ENCODE measurements around the gene PEDS1.
"Not testable (repeated sequence)": the region's sequence is repeated elsewhere in the genome, so short reads cannot be mapped to it uniquely, and the experiment has no call there.

PEDS1 gene

DNA sequence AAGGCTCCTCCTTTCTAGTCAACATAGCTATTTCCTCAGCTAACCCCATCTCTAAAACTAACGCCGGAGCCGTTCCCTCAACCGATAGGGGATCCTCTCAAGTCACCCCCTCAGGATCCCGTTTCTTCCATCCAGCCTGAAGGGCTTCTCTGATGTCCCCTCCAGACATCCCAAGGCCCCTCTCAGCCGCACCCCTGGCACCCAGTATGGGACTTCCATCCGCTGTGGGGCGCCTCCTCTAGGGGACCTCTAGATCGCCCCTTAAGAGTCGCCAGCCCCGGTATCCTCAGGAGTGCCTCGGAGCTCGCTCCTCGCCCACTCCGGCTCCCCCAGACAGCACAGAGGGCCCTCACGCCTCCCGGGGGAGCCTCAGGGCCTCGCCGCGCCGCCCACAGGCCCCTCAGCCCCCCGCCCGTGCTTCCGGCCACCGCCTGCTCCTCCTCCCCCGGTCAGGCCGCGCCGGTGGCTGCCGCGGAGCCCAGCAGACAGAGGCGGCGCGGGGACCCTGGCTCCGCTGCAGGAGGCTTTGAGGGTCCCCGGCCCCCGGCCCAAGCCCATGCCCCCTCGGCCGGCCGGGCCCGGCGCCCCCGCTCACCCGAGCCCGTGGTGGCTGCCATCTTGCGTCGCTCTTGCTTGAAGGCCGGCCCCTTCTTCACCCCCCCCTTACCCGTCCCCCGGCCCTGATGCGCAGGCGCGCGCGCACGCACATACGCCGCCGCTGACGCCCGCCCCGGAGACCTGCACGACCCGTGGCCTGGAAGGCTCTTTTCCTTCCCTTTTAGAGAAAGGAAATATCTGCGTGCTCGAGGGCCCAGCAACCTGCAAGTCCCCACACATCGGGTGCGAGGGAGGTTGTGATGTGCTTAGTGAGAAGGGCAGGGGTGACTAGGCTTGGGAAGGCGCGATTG, 40.8 kb downstream of the PEDS1 start, which contains the start of gene UBE2V1:
Gene UBE2V1 (minus strand): TSS at position 639 of the 908 bp plus-strand sequence. CDS start 22 bp downstream, at position 617.
- DNase-seq: peak; percentile 84 to 87

DNA sequence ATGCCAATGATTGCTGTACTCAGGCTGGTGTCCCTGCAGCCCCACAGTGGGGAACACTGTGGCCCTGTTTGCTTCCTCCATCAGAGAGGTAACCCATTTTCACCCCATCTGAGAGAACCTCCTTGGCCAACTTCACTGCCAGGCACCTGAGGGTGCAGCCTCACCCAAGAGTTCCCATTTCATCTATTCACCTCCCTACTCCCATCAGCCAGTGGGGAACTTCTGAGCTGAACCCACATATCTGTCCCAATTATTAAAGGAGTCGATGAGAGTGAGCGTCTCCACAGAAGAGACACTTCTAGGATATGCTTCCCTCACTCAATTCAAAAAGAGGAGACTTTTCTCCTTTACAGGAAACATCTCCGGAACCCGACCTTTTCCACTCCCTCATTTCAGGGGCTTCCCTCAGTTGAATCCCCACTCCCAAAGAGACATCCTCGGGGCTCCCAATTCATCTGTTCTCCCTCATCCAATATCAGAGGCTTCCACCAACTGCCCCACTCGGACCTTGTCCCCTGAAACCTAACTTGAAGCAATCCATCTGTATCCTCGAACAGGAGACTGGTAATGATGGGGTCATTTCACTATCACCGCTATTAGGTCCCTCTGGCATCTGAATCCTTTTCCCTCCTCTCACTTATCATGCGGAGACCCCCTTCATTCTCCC, 41.6 kb downstream of the PEDS1 start:
- DNase-seq: no peak

- peak; percentile 31 to 46 for DNase-seq
Observed at GRCh38 chr20:50111120-50111828, 42.2 kb downstream of the PEDS1 start.

- DNase-seq: no peak
Observed at GRCh38 chr20:50110141-50111047, 43.1 kb downstream of the PEDS1 start.

DNA sequence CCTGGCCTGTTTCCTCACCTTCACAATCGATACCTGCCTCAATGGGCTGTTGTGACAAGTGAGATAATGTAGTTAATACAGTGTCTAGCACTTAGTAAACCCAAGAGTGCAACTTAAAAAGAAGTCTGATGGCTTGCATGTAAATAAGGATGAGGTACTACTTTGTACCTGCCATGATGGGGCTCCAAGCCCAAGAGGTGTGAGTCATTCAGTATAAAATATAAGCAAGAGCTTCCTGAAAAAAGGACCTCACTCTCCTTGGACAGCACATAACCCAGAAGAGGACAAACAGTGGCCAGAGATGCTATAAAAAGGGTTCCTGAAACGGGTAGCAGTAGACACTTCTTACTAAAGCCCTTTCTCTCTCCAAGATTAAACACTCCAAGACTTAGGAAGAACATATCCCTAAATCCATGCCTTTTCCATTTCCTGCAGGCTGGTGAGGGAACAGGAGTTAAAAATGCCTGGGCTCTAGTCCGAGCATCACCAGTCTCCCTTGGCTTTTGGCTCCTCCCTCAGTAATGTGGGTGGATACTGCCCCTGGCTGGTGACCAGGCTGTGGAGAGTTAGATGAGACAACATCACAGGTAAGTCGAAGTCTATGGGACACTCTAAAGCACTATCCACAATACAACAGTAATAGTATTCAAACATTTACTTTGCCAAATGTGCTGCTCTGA, 44.8 kb downstream of the PEDS1 start:
- DNase-seq: no peak

GRCh38 chr20:50107796-50108331, 45.7 kb downstream of the PEDS1 start:
- DNase-seq: no peak

- no peak for DNase-seq
Observed at GRCh38 chr20:50107086-50107660, 46.4 kb downstream of the PEDS1 start.

DNA sequence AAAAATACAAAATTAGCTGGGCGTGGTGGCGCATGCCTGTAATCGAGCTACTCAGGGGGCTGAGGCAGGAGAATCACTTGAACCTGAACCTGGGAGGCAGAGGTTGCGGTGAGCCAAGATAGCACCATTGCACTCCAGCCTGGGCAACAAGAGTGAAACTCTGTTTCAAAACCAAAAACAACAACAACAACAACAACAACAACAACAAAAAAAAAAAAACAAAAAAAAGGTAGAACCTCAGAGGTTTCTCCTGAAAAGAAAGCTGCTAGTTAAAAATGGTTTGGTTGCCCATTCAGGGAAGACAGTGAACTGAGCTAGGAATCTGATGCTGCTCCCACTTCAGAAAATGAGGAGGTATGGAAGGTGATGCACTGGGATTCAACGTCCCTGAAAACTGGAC, 46.9 kb downstream of the PEDS1 start:
- DNase-seq: not testable (repeated sequence)

All from activated CD4-positive, alpha-beta T cell treated with anti-CD3 and anti-CD28 coated beads, Interleukin-2, amount 50 U/mL, for 4 hours (primary cell).